Mesenchymal stem cell (in vitro differentiated cells and primary cell): ENCODE data around the gene NDST4.

Experiments
- DNase-seq: peaks from one replicate; pipeline ENCODE4 v3.0.0-alpha.2; 2013
- H2AFZ ChIP-seq: one replicate; pipeline ENCODE4 v1.6.1; 2013; ENCODE audit warnings: low read depth, mild to moderate bottlenecking, control low read depth, inconsistent platforms, low read length, moderate library complexity
- H2AK5ac ChIP-seq: 2 replicates; pipeline ENCODE4 v1.6.1; 2013; ENCODE audit warnings: low read length, moderate library complexity, mild to moderate bottlenecking, inconsistent platforms; ENCODE audit not compliant: severe bottlenecking
- H2BK120ac ChIP-seq: one replicate; pipeline ENCODE4 v1.6.1; 2013; ENCODE audit warnings: low read depth, mild to moderate bottlenecking, inconsistent platforms, low read length, moderate library complexity
- H2BK12ac ChIP-seq, 2 experiments: one replicate each; pipeline ENCODE4 v1.6.1; 2013; ENCODE audit warnings: inconsistent platforms in 2 of 2, low read length in 2 of 2, mild to moderate bottlenecking in 2 of 2, moderate library complexity in 2 of 2, control low read depth in 1 of 2
- H2BK15ac ChIP-seq: one replicate; pipeline ENCODE4 v1.6.1; 2013; ENCODE audit warnings: mild to moderate bottlenecking, low read depth, inconsistent platforms; ENCODE audit not compliant: poor library complexity, severe bottlenecking
- H2BK5ac ChIP-seq: 2 replicates; pipeline ENCODE4 v1.6.1; 2013; ENCODE audit warnings: low read depth, mild to moderate bottlenecking, low read length, control low read depth, inconsistent platforms; ENCODE audit not compliant: poor library complexity, severe bottlenecking
- H3K14ac ChIP-seq, 2 experiments: one replicate each; pipeline ENCODE4 v1.6.1; 2013; ENCODE audit warnings: inconsistent platforms in 2 of 2, low read length in 2 of 2, control low read depth in 1 of 2, mild to moderate bottlenecking in 1 of 2, moderate library complexity in 1 of 2
- H3K18ac ChIP-seq, 2 experiments: one replicate each; pipeline ENCODE4 v1.6.1; 2013; ENCODE audit warnings: inconsistent platforms in 2 of 2, low read length in 2 of 2, control low read depth in 1 of 2, low read depth in 1 of 2, mild to moderate bottlenecking in 1 of 2
- H3K23ac ChIP-seq, 2 experiments: one replicate each; pipeline ENCODE4 v1.6.1; 2013; ENCODE audit warnings: inconsistent platforms in 2 of 2, low read length in 2 of 2, mild to moderate bottlenecking in 2 of 2, moderate library complexity in 2 of 2, control low read depth in 1 of 2
- H3K27ac ChIP-seq: 2 replicates; pipeline ENCODE4 v1.5.1; 2013; ENCODE audit warnings: mild to moderate bottlenecking, moderate library complexity, low read length, control low read depth, inconsistent platforms; ENCODE audit not compliant: poor library complexity, severe bottlenecking
- H3K27me3 ChIP-seq, 2 experiments: 2 replicates each; pipeline versions ENCODE4 v1.6.1 to v1.7.0; 2013; ENCODE audit warnings: low read length in 2 of 2, mild to moderate bottlenecking in 2 of 2, moderate library complexity in 2 of 2, control low read depth in 1 of 2, inconsistent platforms in 1 of 2; ENCODE audit not compliant: control insufficient read depth in 1 of 2, insufficient read depth in 1 of 2
- H3K36me3 ChIP-seq, 2 experiments: 2 replicates each; pipeline versions ENCODE4 v1.6.1 to v1.7.0; 2013; ENCODE audit warnings: low read length in 2 of 2, control low read depth in 1 of 2, inconsistent platforms in 1 of 2, low read depth in 1 of 2, mild to moderate bottlenecking in 1 of 2; ENCODE audit not compliant: insufficient read depth in 2 of 2, control insufficient read depth in 1 of 2
- H3K4ac ChIP-seq, 2 experiments: one replicate each; pipeline ENCODE4 v1.6.1; 2013; ENCODE audit warnings: inconsistent platforms in 2 of 2, low read length in 2 of 2, mild to moderate bottlenecking in 2 of 2, moderate library complexity in 2 of 2, control low read depth in 1 of 2, low read depth in 1 of 2
- H3K4me1 ChIP-seq: 2 replicates; pipeline ENCODE4 v1.6.1; 2013; ENCODE audit warnings: low read depth, low read length, control low read depth; ENCODE audit not compliant: control insufficient read depth, insufficient read depth
- H3K4me2 ChIP-seq: 2 replicates; pipeline ENCODE4 v1.6.1; 2013; ENCODE audit warnings: low read length, mild to moderate bottlenecking, inconsistent platforms; ENCODE audit not compliant: poor library complexity, severe bottlenecking
- H3K4me3 ChIP-seq, 2 experiments: 2 replicates each; pipeline versions ENCODE4 v1.5.1 to v1.7.0; 2013; ENCODE audit warnings: low read length in 2 of 2, mild to moderate bottlenecking in 2 of 2, control low read depth in 1 of 2, low read depth in 1 of 2; ENCODE audit not compliant: insufficient read depth in 1 of 2
- H3K79me1 ChIP-seq: replicated peaks from 2 replicates; pipeline ENCODE4 v1.6.1; 2013; ENCODE audit warnings: mild to moderate bottlenecking, control low read depth, low read length, inconsistent platforms; ENCODE audit not compliant: poor library complexity, severe bottlenecking
- H3K9ac ChIP-seq: 2 replicates; pipeline ENCODE4 v1.7.0; 2013; ENCODE audit warnings: mild to moderate bottlenecking, low read length, moderate library complexity
- H3K9me3 ChIP-seq: 2 replicates; pipeline ENCODE4 v1.7.0; 2013; ENCODE audit warnings: mild to moderate bottlenecking, low read length; ENCODE audit not compliant: control insufficient read depth
- H4K8ac ChIP-seq: one replicate; pipeline ENCODE4 v1.6.1; 2013; ENCODE audit warnings: inconsistent platforms, mild to moderate bottlenecking, low read length, moderate library complexity
- H4K91ac ChIP-seq: one replicate; pipeline ENCODE4 v1.6.1; 2013; ENCODE audit warnings: mild to moderate bottlenecking, low read length, inconsistent platforms
- WGBS: methylation state at CpG from one replicate; pipeline ENCODE4 v1.1.7; 2013; ENCODE audit warnings: mixed read lengths; 5-methylcytosine and 5-hydroxymethylcytosine counted together

The NDST4 gene

DNA sequence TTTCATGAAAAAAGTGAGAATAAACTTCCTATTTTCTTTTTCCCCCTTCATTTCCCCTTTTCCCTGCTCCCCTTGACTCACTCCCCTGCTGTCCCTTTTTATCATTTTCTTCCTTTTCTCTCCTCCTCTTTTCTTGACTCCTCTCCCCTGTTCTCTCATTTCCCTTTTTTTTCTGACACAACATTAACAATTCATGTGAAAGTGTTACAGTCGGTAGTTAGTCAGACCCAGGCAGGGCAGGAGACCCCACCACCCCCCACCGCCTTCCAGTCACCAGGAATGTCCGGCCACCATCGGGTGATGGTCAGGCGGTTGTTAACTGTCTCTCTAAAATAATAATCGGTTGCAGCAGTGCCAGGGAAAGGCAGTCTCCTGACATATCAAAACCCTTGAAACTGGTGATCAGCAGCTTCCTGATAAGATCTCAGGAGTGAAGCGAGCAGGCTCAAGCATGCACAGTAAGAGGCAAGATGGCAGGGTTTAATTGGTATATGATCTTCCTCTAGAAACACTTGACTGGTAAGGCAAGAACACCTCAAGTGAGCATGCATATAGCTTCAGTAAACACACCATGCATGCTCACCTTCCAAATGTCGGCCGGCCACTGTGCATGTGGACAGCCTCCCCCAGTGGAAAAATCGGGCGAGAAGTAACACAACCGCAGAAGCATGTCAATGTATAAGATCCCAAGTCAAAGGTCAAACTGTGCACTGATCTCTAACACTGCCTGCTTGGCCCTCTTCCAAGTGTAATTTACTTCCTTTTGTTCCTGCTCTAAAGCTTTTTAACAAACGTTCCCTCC, 191.4 kb downstream of the NDST4 start:
- H4K8ac ChIP-seq: no peak overlapping the region

DNA sequence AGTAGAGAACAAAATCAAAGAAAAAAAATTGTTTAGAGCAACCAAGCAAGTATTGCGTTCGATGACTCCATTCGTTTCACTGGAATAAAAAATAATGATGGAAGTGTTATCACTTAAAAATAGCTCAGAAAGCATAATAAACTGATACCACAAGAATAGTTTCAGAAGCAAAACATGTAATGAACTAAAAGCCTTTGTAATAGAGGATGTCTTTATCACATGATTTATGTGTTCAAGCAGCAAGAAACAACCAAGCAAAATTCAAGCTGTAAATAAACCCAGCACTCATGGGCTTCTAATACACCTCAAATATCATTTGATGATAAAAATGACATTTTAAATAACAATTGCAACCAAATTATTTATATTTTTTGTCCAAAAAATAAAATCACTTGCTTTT, 192.2 kb downstream of the NDST4 start:
- WGBS: no CpG with 5 or more reads among the region's 3 CpGs
- Histone ChIP-seq H2AFZ (no peak overlapping the region), H2BK15ac (no peak overlapping the region), H2BK12ac (no peak overlapping the region), H3K18ac (no peak overlapping the region), H3K9me3 (no peaks in the 10 kb centered on the region), H3K14ac (no peak overlapping the region), H2BK120ac (no peak overlapping the region), H3K79me1 (no peaks in the 10 kb centered on the region), H3K4me1 (peaks cover 4% of the 10 kb centered on the region), H3K4me2 (no peak overlapping the region), H3K36me3 (no peaks in the 10 kb centered on the region), H3K9ac (no peak overlapping the region), H3K23ac (no peak overlapping the region), H2AK5ac (no peak overlapping the region), H3K4ac (no peak overlapping the region), H3K4me3 (no peak overlapping the region), H4K91ac (no peak overlapping the region), H3K27ac (no peak overlapping the region), H3K27me3 (no peaks in the 10 kb centered on the region), H4K8ac (no peak overlapping the region), H2BK5ac (no peak overlapping the region)
- no peak for DNase-seq

More for the DNA sequence above, 191.4 kb downstream of the NDST4 start:
- Histone ChIP-seq H3K27me3 (no peaks in the 10 kb centered on the region), H3K14ac (peak overlapping the region in 1 of 2 experiments; percentile 68), H3K4ac (no peak overlapping the region), H3K9me3 (no peaks in the 10 kb centered on the region), H2BK12ac (no peak overlapping the region), H3K27ac (peak overlapping the region; percentile 56), H3K36me3 (no peaks in the 10 kb centered on the region), H3K4me1 (peaks cover 4% of the 10 kb centered on the region), H3K4me2 (no peak overlapping the region), H2BK5ac (no peak overlapping the region), H2AK5ac (no peak overlapping the region), H3K79me1 (no peaks in the 10 kb centered on the region), H3K9ac (no peak overlapping the region), H3K18ac (no peak overlapping the region), H3K4me3 (no peak overlapping the region), H2AFZ (peak overlapping the region; percentile 23), H3K23ac (no peak overlapping the region), H2BK15ac (no peak overlapping the region), H4K91ac (no peak overlapping the region), H2BK120ac (no peak overlapping the region)
- no peak for DNase-seq
- WGBS: 69% methylated on average over 13 of the region's 13 CpGs

- DNase-seq: no peak
- Histone ChIP-seq H3K18ac (no peak overlapping the region), H2AFZ (no peak overlapping the region), H2AK5ac (no peak overlapping the region), H3K4me2 (no peak overlapping the region), H3K79me1 (no peaks in the 10 kb centered on the region), H2BK12ac (no peak overlapping the region), H4K91ac (no peak overlapping the region), H3K36me3 (no peaks in the 10 kb centered on the region), H4K8ac (no peak overlapping the region), H3K23ac (no peak overlapping the region), H2BK120ac (no peak overlapping the region), H3K4ac (no peak overlapping the region), H3K27ac (no peak overlapping the region), H3K4me1 (no peaks in the 10 kb centered on the region), H3K27me3 (no peaks in the 10 kb centered on the region), H3K9me3 (no peaks in the 10 kb centered on the region), H3K14ac (no peak overlapping the region), H3K9ac (no peak overlapping the region), H3K4me3 (no peak overlapping the region), H2BK15ac (no peak overlapping the region), H2BK5ac (no peak overlapping the region)
- 93% methylated on average over 2 of the region's 2 CpGs for WGBS
Observed at GRCh38 chr4:114911111-114911510, 202.3 kb downstream of the NDST4 start.

GRCh38 chr4:114907568-114907967, 205.9 kb downstream of the NDST4 start:
- H2AFZ ChIP-seq: no peak overlapping the region
- no peak overlapping the region for H3K4me3 ChIP-seq
- H4K91ac ChIP-seq: no peak overlapping the region
- WGBS: 81% methylated on average over 1 of the region's 2 CpGs
- H3K4ac ChIP-seq: no peak overlapping the region
- no peaks in the 10 kb centered on the region for H3K4me1 ChIP-seq
- no peak overlapping the region for H3K18ac ChIP-seq
- H2BK5ac ChIP-seq: no peak overlapping the region
- H4K8ac ChIP-seq: no peak overlapping the region
- no peaks in the 10 kb centered on the region for H3K27me3 ChIP-seq
- no peak for DNase-seq
- no peak overlapping the region for H2BK12ac ChIP-seq
- no peak overlapping the region for H2BK15ac ChIP-seq
- H3K4me2 ChIP-seq: no peak overlapping the region
- H2AK5ac ChIP-seq: no peak overlapping the region
- H3K27ac ChIP-seq: no peak overlapping the region
- H3K79me1 ChIP-seq: no peaks in the 10 kb centered on the region
- H3K14ac ChIP-seq: no peak overlapping the region
- no peak overlapping the region for H2BK120ac ChIP-seq
- H3K9me3 ChIP-seq: no peaks in the 10 kb centered on the region
- H3K23ac ChIP-seq: no peak overlapping the region
- no peaks in the 10 kb centered on the region for H3K36me3 ChIP-seq
- H3K9ac ChIP-seq: no peak overlapping the region
